Heart right ventricle (tissue), 16 donors: Measurements from ENCODE around the gene TMEM236. TPM values are rescaled to one million over a fixed set of nuclear protein-coding genes. Genes with fewer than 3 reads are reported as not detected.

Experiments
- ATAC-seq, 8 donors: fragments of 200-7000 bp; cut with Tn5 transposase; one replicate each; pipeline ENCODE4 v1.9.1; 2020; ENCODE audit warnings: mild to moderate bottlenecking in 8 of 8, moderate library complexity in 8 of 8, moderate number of reproducible peaks in 1 of 8
- DNase-seq, 2 donors: peaks; one replicate each; pipeline ENCODE4 v3.0.0-alpha.2; 2020
- H3K27ac ChIP-seq, 10 donors: fragments of 200-600 bp; sonication (generic) in 2 of 10; one replicate each; pipeline versions ENCODE4 v1.5.0 to v1.8.0; 2020 to 2022; ENCODE audit warnings: mild to moderate bottlenecking in 3 of 10
- H3K27me3 ChIP-seq, 7 donors: fragments of 200-600 bp; one replicate each; pipeline ENCODE4 v1.8.0; 2021 to 2022; ENCODE audit warnings: mild to moderate bottlenecking in 2 of 7
- H3K36me3 ChIP-seq, 9 donors: fragments of 200-600 bp; sonication (generic) in 1 of 9; one replicate each; pipeline versions ENCODE4 v1.5.0 to v1.8.0; 2020 to 2022; ENCODE audit warnings: mild to moderate bottlenecking in 2 of 9
- H3K4me1 ChIP-seq, 9 donors: fragments of 200-600 bp; sonication (generic) in 1 of 9; one replicate each; pipeline versions ENCODE4 v1.5.0 to v1.8.0; 2020 to 2022; ENCODE audit warnings: mild to moderate bottlenecking in 4 of 9
- H3K4me3 ChIP-seq, 10 donors: fragments of 200-600 bp; sonication (generic) in 2 of 10; one replicate each; pipeline versions ENCODE4 v1.5.0 to v1.8.0; 2020 to 2022; ENCODE audit warnings: mild to moderate bottlenecking in 7 of 10, moderate library complexity in 2 of 10
- H3K9me3 ChIP-seq, 11 donors: fragments of 200-600 bp in 10 of 11; sonication (generic) in 2 of 11; one replicate each; pipeline versions ENCODE4 v1.5.0 to v1.8.0; 2013 to 2022; ENCODE audit warnings: mild to moderate bottlenecking in 2 of 11, control low read depth in 1 of 11, moderate library complexity in 1 of 11
- CTCF ChIP-seq, 9 donors: fragments of 200-600 bp; sonication (generic) in 2 of 9; IDR thresholded peaks; one replicate each; pipeline versions ENCODE4 v1.5.0 to v1.8.0; 2021 to 2022; ENCODE audit warnings: antibody characterized with exemption in 9 of 9, mild to moderate bottlenecking in 5 of 9, moderate library complexity in 1 of 9
- WGBS, 2 donors: extraction: QIAGEN DNeasy Blood & Tissue Kit; methylation state at CpG; one replicate each; pipeline ENCODE4 v1.1.7; 2013; ENCODE audit warnings: inconsistent platforms in 1 of 2; 5-methylcytosine and 5-hydroxymethylcytosine counted together
- intact Hi-C, 10 donors: fragments of 100-400 bp; cut with DNase I; formaldehyde crosslinking; loops; one replicate each; pipeline versions ENCODE4 v1.11.1 to v1.14.2; 2022
- polyA plus RNA-seq, 2 donors: library from polyadenylated mRNA; stranded (reverse); fragments of 200-250 nt; gene quantifications; one replicate each; pipeline ENCODE4 v1.2.3, GENCODE V29; 2013
- total RNA-seq, 10 donors: library from RNA; stranded (reverse); fragmentation: NEBNext Ultra II Directional in 3 of 10; extraction: Animal tissue kit (Norgen Biotek cat#: 25700) in 3 of 10; gene quantifications; one replicate each; pipeline versions ENCODE4 v1.2.1 to v1.2.4, GENCODE V29; 2021 to 2023
- donor health status: Arrhythmogenic right ventricular cardiomyopathy.
- donor health status: ischemic (EF 13 %, LVEDD 7.1; RV severe dilation, severe dysfunction).
- donor health status: healthy with polysubstance abuse.
- donor health status: DM: no; HTN: yes; CAD: no.
- donor health status: DM: no; HTN: no; CAD: no.
- donor health status: ischemic (EF 25% LVEDD 6.9; RV normal size, moderate dysfunction).
- donor health status: ischemic (EF 25% LVEDD 5.7; RV mildly dilated, moderate dysfunction).
- donor health status: healthy.
- donor health status: DM: yes; HTN: yes; CAD: no.
- donor health status: Ischemic cardiomyopathy.
- donor health status: ischemic (EF 35%, LVEDD 5.7; RV mildly dilated, moderate dysfunction).
- donor health status: nonischemic (EF 11% LVEDD 7.7; RV severe dilation, severe dysfunction).
- donor health status: DM: yes; HTN: yes; CAD: no.
- donor health status: PGD.
- donor health status: ischemic (EF 29% LVEDD 5.4; RV normal size, mild dysfunction).
- donor health status: nonischemic (EF 23%, LVEDD 6.1; RV moderate dilation, normal function).

TMEM236 gene
- total and polyA plus RNA-seq, 12 donors = 0.08 to 2.5 (median 0.34) TPM; not detected in 1

GRCh38 chr10:17764142-17764541 lies 12.1 kb downstream of the TMEM236 start:
- peaks cover 0 to 21% (median 0%) of the 10 kb centered on the region in 9 donors for H3K4me1 ChIP-seq
- intact Hi-C loops = no loop called here
- H3K27ac ChIP-seq = no peak overlapping the region
- H3K4me3 ChIP-seq = no peak overlapping the region
- H3K9me3 ChIP-seq = peaks cover 0 to 11% (median 0%) of the 10 kb centered on the region in 11 donors
- no peak for TF ChIP-seq CTCF (IDR thresholded peaks at IDR 0.05)
- WGBS, 2 donors = 61 to 68% methylated on average over 4 of the region's 4 CpGs
- no peaks in the 10 kb centered on the region for H3K36me3 ChIP-seq
- ATAC-seq = no peak
- DNase-seq = no peak
- H3K27me3 ChIP-seq = no peaks in the 10 kb centered on the region

- H3K4me3 ChIP-seq = no peak overlapping the region
- no peak for DNase-seq
- H3K36me3 ChIP-seq = no peaks in the 10 kb centered on the region
- peak overlapping the region in 1 of 10 donors; percentile 32 for H3K27ac ChIP-seq
- intact Hi-C loops = no loop called here
- 59 to 75% methylated on average over 3 of the region's 3 CpGs for WGBS, 2 donors
- no peaks in the 10 kb centered on the region for H3K27me3 ChIP-seq
- H3K9me3 ChIP-seq = peaks cover 0 to 11% (median 0%) of the 10 kb centered on the region in 11 donors
- peaks cover 0 to 26% (median 0%) of the 10 kb centered on the region in 9 donors for H3K4me1 ChIP-seq
- ATAC-seq = no peak
- TF ChIP-seq CTCF (IDR thresholded peaks at IDR 0.05) = no peak
Observed at GRCh38 chr10:17765602-17766001, 13.6 kb downstream of the TMEM236 start.

- H3K9me3 ChIP-seq = peaks cover 0 to 11% (median 0%) of the 10 kb centered on the region in 11 donors
- peaks cover 0 to 28% (median 0%) of the 10 kb centered on the region in 9 donors for H3K4me1 ChIP-seq
- H3K27me3 ChIP-seq = no peaks in the 10 kb centered on the region
- ATAC-seq (no peak), DNase-seq (no peak)
- 81 to 86% methylated on average over 1 of the region's 1 CpG for WGBS, 2 donors
- no peak for TF ChIP-seq CTCF (IDR thresholded peaks at IDR 0.05)
- H3K4me3 ChIP-seq = no peak overlapping the region
- intact Hi-C loops = no loop called here
- no peaks in the 10 kb centered on the region for H3K36me3 ChIP-seq
- H3K27ac ChIP-seq = peak overlapping the region in 1 of 10 donors; percentile 34
Observed at GRCh38 chr10:17766731-17767130, 14.7 kb downstream of the TMEM236 start.

- Histone ChIP-seq H3K4me3 (no peak overlapping the region), H3K27me3 (no peaks in the 10 kb centered on the region), H3K36me3 (no peaks in the 10 kb centered on the region), H3K27ac (peak overlapping the region in 1 of 10 donors; percentile 53), H3K9me3 (peaks cover 0 to 11% (median 0%) of the 10 kb centered on the region in 11 donors), H3K4me1 (peaks cover 0 to 28% (median 0%) of the 10 kb centered on the region in 9 donors)
- ATAC-seq = no peak
- 88 to 91% methylated on average over 5 of the region's 5 CpGs for WGBS, 2 donors
- intact Hi-C loops = no loop called here
- TF ChIP-seq CTCF (IDR thresholded peaks at IDR 0.05) = no peak
- no peak for DNase-seq
Observed at GRCh38 chr10:17768496-17768895, 16.5 kb downstream of the TMEM236 start.
